D721Med (cell line): ENCODE data around the gene TNRC6B.

Source experiments
- DNase-seq: peaks from one replicate; pipeline ENCODE4 v3.0.0; 2011; ENCODE audit warnings: low spot score; ENCODE audit not compliant: insufficient read length
- FAIRE-seq: peaks from 2 replicates; lab custom pipeline; 2011; peaks lifted over from hg19 to GRCh38; lab: Jason Lieb, UNC
- CTCF ChIP-seq: IDR thresholded peaks from 2 replicates; pipeline ENCODE4 v1.5.1; 2012; ENCODE audit warnings: mild to moderate bottlenecking, control low read depth; ENCODE audit not compliant: insufficient read depth; ENCODE audit errors: missing control alignments

Gene TNRC6B

GRCh38 chr22:40240686-40241085 is 63.0 kb downstream of the TNRC6B start:
- no peak for FAIRE-seq
- no peak for TF ChIP-seq CTCF
- no peak for DNase-seq

GRCh38 chr22:40241200-40241763 is 63.6 kb downstream of the TNRC6B start:
- no peak for TF ChIP-seq CTCF
- FAIRE-seq (no peak), DNase-seq (no peak)

- DNase-seq = no peak
- FAIRE-seq = no peak
- no peak for TF ChIP-seq CTCF
These were observed 66.2 kb downstream of the TNRC6B start for GRCh38 chr22:40243891-40244290.

- DNase-seq (no peak), FAIRE-seq (no peak)
- TF ChIP-seq CTCF = no peak
These were observed 66.9 kb downstream of the TNRC6B start for GRCh38 chr22:40244586-40244985.

GRCh38 chr22:40247976-40248375 is 70.3 kb downstream of the TNRC6B start:
- no peak for TF ChIP-seq CTCF
- no peak for FAIRE-seq
- DNase-seq = no peak

- TF ChIP-seq CTCF = no peak
- FAIRE-seq = no peak
- DNase-seq = no peak
These were observed 71.6 kb downstream of the TNRC6B start for GRCh38 chr22:40249286-40249685.

GRCh38 chr22:40250608-40251007 is 72.9 kb downstream of the TNRC6B start:
- no peak for FAIRE-seq
- DNase-seq = no peak
- TF ChIP-seq CTCF = no peak
